ENCODE data around the gene B4GALT6. TPM values are rescaled to one million over a fixed set of nuclear protein-coding genes. Genes with fewer than 3 reads are reported as not detected.

B4GALT6 gene
- total RNA-seq, 1 donor from 2014 or later: 12.2 TPM

- Mint-ChIP-seq H3K4me1 (ENCODE audit: low read depth) (peaks cover 13% of the 10 kb centered on the region), H3K9me3 (ENCODE audit: low read depth) (no peaks in the 10 kb centered on the region), H3K4me3 (ENCODE audit: unreplicated experiment) (no peak overlapping the region), H3K36me3 (ENCODE audit: low read depth) (no peaks in the 10 kb centered on the region), H3K27ac (ENCODE audit: unreplicated experiment) (no peak overlapping the region), H3K27me3 (ENCODE audit: low read depth) (peaks cover 4% of the 10 kb centered on the region)
- TF ChIP-seq CTCF (IDR thresholded peaks at IDR 0.05): no peak
- DNase-seq (ENCODE audit: low spot score): no peak
Observed at GRCh38 chr18:31688606-31689005, 4.2 kb upstream of the B4GALT6 start.

DNA sequence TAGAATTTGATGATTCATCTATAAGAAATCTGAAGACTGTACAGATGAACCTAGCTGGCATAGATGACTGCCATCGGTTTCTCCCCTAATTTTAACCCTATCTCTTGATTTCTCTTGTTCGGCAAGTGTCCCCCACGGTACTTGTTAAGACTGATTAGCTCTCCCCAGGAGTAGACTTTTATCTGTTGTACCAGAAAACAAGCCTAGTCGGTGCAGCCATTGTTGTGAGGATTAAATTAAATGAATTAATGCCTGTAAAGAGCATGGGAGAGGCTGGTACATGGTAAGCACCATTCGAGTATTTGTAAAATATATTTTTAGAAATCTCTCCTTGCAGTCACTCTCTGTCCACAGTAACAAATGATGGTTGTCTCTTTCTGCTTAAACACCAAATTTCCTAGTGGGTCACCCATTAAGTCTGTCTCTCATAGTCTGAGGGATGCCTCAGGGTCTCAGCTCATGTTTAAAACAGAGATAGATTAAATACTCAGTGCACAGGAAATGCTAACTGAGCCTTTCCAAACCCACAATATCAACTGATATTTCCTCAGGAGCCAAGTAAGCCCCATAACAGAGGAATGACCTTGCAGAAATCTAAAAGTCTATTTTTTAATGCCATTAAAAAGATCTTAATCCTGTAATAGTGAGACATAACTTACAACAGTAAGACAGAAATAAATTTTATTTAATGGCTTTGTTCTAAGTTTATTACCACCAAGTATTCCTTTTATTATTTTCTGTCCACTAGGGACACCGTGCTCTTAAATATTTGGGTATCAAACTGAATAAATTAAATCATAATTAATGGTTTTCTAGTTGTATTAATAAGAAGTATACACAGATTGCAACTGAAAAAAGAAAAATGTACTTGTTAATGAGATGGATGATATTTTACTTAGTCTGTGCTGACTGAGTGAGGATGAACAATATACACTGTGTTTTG, 2.9 kb upstream of the B4GALT6 start:
- Mint-ChIP-seq H3K36me3 (ENCODE audit: low read depth) (no peaks in the 10 kb centered on the region), H3K4me3 (ENCODE audit: unreplicated experiment) (no peak overlapping the region), H3K4me1 (ENCODE audit: low read depth) (peaks cover 19% of the 10 kb centered on the region), H3K9me3 (ENCODE audit: low read depth) (no peaks in the 10 kb centered on the region), H3K27me3 (ENCODE audit: low read depth) (peaks cover 4% of the 10 kb centered on the region), H3K27ac (ENCODE audit: unreplicated experiment) (no peak overlapping the region)
- no peak for DNase-seq (ENCODE audit: low spot score)
- peak; percentile 70 for TF ChIP-seq CTCF (IDR thresholded peaks at IDR 0.05)

- Mint-ChIP-seq H3K27me3 (ENCODE audit: low read depth) (peaks cover 2% of the 10 kb centered on the region), H3K4me1 (ENCODE audit: low read depth) (peaks cover 19% of the 10 kb centered on the region), H3K36me3 (ENCODE audit: low read depth) (no peaks in the 10 kb centered on the region), H3K9me3 (ENCODE audit: low read depth) (no peaks in the 10 kb centered on the region), H3K27ac (ENCODE audit: unreplicated experiment) (no peak overlapping the region), H3K4me3 (ENCODE audit: unreplicated experiment) (no peak overlapping the region)
- TF ChIP-seq CTCF (IDR thresholded peaks at IDR 0.05): no peak
- no peak for DNase-seq (ENCODE audit: low spot score)
Observed at GRCh38 chr18:31686572-31686971, 2.2 kb upstream of the B4GALT6 start.

DNA sequence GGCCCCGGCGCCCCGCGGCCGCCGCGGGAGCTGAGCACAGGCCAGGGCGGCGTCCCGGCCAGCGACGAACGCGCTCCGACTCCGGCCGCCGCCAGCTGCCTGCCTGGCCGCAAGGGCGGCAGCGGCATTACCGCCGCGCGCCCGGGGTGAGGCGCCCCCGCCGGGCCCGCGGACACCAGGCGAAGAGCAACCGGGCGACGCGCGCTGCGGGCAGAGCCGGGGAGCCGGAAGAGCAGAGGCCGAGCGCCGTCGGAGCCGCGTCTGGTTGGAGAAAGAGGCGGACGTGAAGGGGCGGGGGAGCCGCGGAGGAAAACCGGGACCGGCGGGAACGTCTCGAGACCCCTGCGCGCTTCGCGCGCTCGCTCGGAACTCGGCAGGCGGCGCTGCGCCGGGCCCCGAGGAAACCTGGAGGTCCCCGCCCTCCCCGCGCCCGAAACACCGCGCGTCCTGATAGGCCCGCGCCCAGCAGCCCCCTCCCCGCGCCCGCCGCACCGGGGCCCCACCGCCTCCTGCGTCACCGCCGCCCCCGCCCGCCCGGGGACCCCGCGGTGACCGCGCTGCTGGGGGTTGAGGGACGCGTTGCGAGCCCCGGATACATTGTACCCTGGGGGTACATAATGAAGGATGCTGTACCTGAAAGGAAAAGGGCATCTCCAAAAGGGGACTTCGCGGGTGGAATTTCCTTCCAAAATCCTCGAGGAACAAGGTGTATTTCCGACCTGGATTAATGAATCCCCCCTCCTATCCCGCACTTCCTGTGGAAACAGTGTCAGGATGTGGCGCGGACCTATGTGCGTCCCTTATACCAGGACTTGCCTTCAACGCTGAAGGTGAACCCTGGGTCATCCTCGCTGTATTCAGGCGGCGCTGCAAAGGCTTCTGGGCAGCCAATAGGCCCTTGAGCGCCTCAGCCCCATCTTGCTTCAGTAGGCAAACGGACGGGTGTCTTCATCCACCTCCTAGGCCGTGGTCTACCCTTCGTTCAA, 1.0 kb upstream of the B4GALT6 start:
- Mint-ChIP-seq H3K4me1 (ENCODE audit: low read depth) (peaks cover 19% of the 10 kb centered on the region), H3K4me3 (ENCODE audit: unreplicated experiment) (peak overlapping the region; percentile 69), H3K27ac (ENCODE audit: unreplicated experiment) (no peak overlapping the region), H3K9me3 (ENCODE audit: low read depth) (no peaks in the 10 kb centered on the region), H3K27me3 (ENCODE audit: low read depth) (no peaks in the 10 kb centered on the region), H3K36me3 (ENCODE audit: low read depth) (no peaks in the 10 kb centered on the region)
- DNase-seq (ENCODE audit: low spot score): no peak
- TF ChIP-seq CTCF (IDR thresholded peaks at IDR 0.05): peak; percentile 77

DNA sequence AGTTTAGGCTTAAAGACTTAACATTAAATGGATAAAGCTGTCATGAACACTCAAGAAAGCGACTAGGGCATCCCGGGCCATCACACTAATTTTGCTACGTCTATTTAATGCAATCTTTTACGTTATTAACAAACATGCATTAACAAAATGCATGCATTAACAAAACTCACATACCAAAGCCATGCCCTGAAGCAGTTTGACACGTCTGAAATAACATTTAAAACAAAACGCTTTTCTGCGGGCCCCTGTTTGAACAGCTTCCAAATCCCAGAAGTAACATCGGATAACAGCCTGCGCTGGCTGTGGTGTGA, 458 bp downstream of the B4GALT6 start:
- H3K9me3 Mint-ChIP-seq (ENCODE audit: low read depth): no peaks in the 10 kb centered on the region
- H3K27me3 Mint-ChIP-seq (ENCODE audit: low read depth): no peaks in the 10 kb centered on the region
- no peak for TF ChIP-seq CTCF (IDR thresholded peaks at IDR 0.05)
- H3K36me3 Mint-ChIP-seq (ENCODE audit: low read depth): no peaks in the 10 kb centered on the region
- DNase-seq (ENCODE audit: low spot score): no peak
- H3K27ac Mint-ChIP-seq (ENCODE audit: unreplicated experiment): peak overlapping the region; percentile 90
- H3K4me3 Mint-ChIP-seq (ENCODE audit: unreplicated experiment): peak overlapping the region; percentile 92
- H3K4me1 Mint-ChIP-seq (ENCODE audit: low read depth): peaks cover 27% of the 10 kb centered on the region
